H1 (cell line): ENCODE results near the gene MOGAT3. TPM values are rescaled to one million over a fixed set of nuclear protein-coding genes. Genes with fewer than 3 reads are reported as not detected.

ENCODE experiments used
- ASH2L ChIP-seq: fragments of 200-600, 300-600 bp; sonication (generic); IDR thresholded peaks from one replicate; pipeline ENCODE4 v1.7.1; 2017; ENCODE audit warnings: low read length
- CBX5 ChIP-seq: fragments of 300-800, 300-1000 bp; sonication (generic); IDR thresholded peaks from 2 replicates; pipeline ENCODE4 v1.7.1; 2016; ENCODE audit warnings: antibody characterized with exemption, low read length, low read depth
- CEBPB ChIP-seq: IDR thresholded peaks from 2 replicates; pipeline ENCODE4 v1.6.1; 2012; ENCODE audit warnings: low read depth, low read length
- CREB1 ChIP-seq: IDR thresholded peaks from 2 replicates; pipeline ENCODE4 v1.6.1; 2012; ENCODE audit warnings: inconsistent platforms
- EZH2 ChIP-seq: fragments of 200-600 bp; sonication (generic); IDR thresholded peaks from 2 replicates; pipeline ENCODE4 v1.7.1; 2012; ENCODE audit warnings: low read depth, mild to moderate bottlenecking, moderate library complexity, low read length, inconsistent platforms; ENCODE audit not compliant: severe bottlenecking
- FOSL1 ChIP-seq: IDR thresholded peaks from 2 replicates; pipeline ENCODE4 v1.6.1; 2011; ENCODE audit warnings: mild to moderate bottlenecking, low read depth, low read length, moderate library complexity; ENCODE audit not compliant: insufficient read depth
- JUND ChIP-seq: IDR thresholded peaks from 2 replicates; pipeline ENCODE4 v1.6.1; 2011; ENCODE audit warnings: mild to moderate bottlenecking, improper control_type of control experiment, low read length
- KDM1A ChIP-seq: fragments of 200-600, 300-600 bp; sonication (generic); IDR thresholded peaks from 2 replicates; pipeline ENCODE4 v1.7.1; 2016; ENCODE audit warnings: mild to moderate bottlenecking, low read length, borderline replicate concordance
- KDM4A ChIP-seq: IDR thresholded peaks from one replicate; pipeline ENCODE4 v1.7.1; 2012; ENCODE audit warnings: low read depth, mild to moderate bottlenecking, moderate library complexity, low read length, inconsistent platforms; ENCODE audit not compliant: severe bottlenecking
- MAFK ChIP-seq: IDR thresholded peaks from 2 replicates; pipeline ENCODE4 v1.6.1; 2012; ENCODE audit warnings: low read depth, mild to moderate bottlenecking, improper control_type of control experiment, low read length
- NANOG ChIP-seq: IDR thresholded peaks from 2 replicates; pipeline ENCODE4 v1.6.1; 2011; ENCODE audit warnings: low read length, low read depth, mild to moderate bottlenecking, inconsistent platforms; ENCODE audit not compliant: insufficient read depth, poor library complexity, severe bottlenecking
- SAP30 ChIP-seq: fragments of 300-600 bp; sonication (generic); IDR thresholded peaks from 2 replicates; pipeline ENCODE4 v1.7.1; 2012; ENCODE audit warnings: low read length, moderate library complexity, mild to moderate bottlenecking, inconsistent platforms; ENCODE audit not compliant: insufficient read depth, insufficient replicate concordance
- SUZ12 ChIP-seq: fragments of 200-600 bp; sonication (generic); IDR thresholded peaks from 2 replicates; pipeline ENCODE4 v1.6.1; 2012; ENCODE audit warnings: mild to moderate bottlenecking, inconsistent platforms, low read length, moderate library complexity, mixed read lengths
- polyA plus RNA-seq, 7 experiments: library from polyadenylated mRNA; depleted of rRNA in 3 of 7; stranded (reverse) in 5 of 7; unstranded in 2 of 7; fragments of >200 nt in 5 of 7; fragments of 200-250 nt in 2 of 7; gene quantifications; 1 replicate in 5 of 7; 2 replicates in 1 of 7; 4 replicates in 1 of 7; pipeline versions ENCODE4 v1.2.1 to v1.2.3, GENCODE V29; 2011 to 2013; ENCODE audit warnings: missing spikeins in 2 of 7, mixed read lengths in 2 of 7
- total RNA-seq: library from RNA; stranded (reverse); fragmentation: NEBNext Ultra II Directional; extraction: Animal tissue kit (Norgen Biotek cat#: 25700); gene quantifications from 2 replicates; pipeline ENCODE4 v1.2.1, GENCODE V29; 2021

Gene MOGAT3
- total and polyA plus RNA-seq, 2 of the 8 experiments (the other 6 are each of a cell fraction or from before 2014, with no cell fraction given), result 0.21 to 0.82 TPM

DNA sequence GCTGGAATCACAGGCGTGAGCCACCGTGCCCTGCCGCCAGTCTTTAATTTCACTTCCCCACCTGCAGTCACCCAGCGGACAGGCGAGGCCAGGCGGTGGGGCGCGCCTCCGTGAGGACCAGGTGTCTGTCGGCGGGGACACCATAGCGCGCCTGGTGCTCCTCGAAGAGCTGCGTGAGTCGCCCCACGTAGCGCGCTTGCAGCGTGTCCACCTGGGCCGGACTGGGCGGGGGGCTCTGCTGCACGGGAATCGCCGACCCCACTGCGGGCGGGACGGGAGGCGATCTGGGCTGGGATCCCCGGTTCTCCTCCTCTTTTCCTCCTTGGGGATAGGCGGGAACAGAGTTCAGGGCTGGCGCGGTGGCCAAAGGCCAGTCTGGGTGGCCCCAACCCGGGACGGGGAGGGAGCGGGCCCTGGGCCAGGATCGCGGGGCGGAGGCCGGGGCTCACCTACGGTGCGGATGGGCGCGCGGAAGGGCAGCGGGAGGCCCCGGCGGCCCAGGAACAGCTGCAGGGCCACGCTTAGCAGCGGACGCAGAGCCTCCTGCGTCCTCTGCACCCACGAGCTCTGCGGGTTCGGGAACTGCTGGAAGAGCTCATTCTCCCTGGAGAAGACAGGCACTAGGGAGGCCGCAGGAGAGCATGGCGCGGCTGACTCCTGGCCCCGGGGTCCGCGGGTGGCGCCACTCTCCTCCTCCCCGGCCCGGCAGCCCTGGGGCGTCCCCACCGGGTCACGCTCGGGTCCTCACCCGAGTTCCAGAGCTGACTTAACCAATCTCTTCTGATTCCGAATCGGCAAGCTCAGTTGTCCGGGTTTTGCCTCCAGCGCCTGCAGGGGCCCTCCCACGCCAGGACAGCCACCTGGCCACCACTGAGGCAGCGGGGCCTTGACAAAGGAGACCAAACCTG, 1.1 kb upstream of the MOGAT3 start (continued):
- TF ChIP-seq CREB1 (no peak), NANOG (no peak), CEBPB (no peak), MAFK (no peak), EZH2 (peak; percentile 45), SUZ12 (no peak), CBX5 (no peak), KDM1A (no peak), ASH2L (peak; percentile 75), FOSL1 (no peak), JUND (no peak), KDM4A (peak; percentile 60), SAP30 (no peak)
